ENCODE results near the gene LYSMD2.

LYSMD2 gene

DNA sequence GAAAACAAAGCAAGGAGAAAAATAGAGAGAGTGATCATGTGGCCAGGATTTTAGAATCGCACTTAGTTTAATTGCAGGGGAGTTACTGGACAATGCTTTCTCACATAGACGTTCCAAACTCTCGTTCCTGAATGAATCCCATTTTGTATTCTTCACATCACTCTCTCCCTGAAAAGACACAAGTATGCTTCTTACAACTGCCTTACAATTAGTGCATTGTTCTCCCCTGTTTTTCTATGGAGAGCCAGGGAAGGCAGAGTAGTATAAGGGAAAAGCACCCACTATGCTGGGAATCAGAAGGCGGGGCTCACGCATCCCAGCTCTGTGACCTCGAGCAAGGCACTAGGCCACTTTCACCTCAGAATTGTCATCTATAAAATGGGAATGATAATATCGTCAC, 28.3 kb upstream of the LYSMD2 start:
- H3K79me2 ChIP-seq (ENCODE audit: insufficient read depth, low read length): no peaks in the 10 kb centered on the region
- no peaks in the 10 kb centered on the region for H4K20me1 ChIP-seq (ENCODE audit: insufficient read depth, low read length)
- H3K9ac ChIP-seq (ENCODE audit: low read length): no peak overlapping the region
- no peaks in the 10 kb centered on the region for H3K9me3 ChIP-seq (ENCODE audit: low read length)
- TF ChIP-seq CTCF (IDR thresholded peaks at IDR 0.05; ENCODE audit: low read length) (no peak), EZH2 (IDR thresholded peaks at IDR 0.05; ENCODE audit: borderline replicate concordance, low read length) (no peak)
- H3K9me2 ChIP-seq (ENCODE audit: low read depth, low read length): no peaks in the 10 kb centered on the region
- no peaks in the 10 kb centered on the region for H3F3A ChIP-seq (ENCODE audit: insufficient read depth, low read length)
- no peaks in the 10 kb centered on the region for H3K27me3 ChIP-seq (ENCODE audit: insufficient read depth, low read length)
- H3K36me3 ChIP-seq (ENCODE audit: insufficient read depth, low read length): no peaks in the 10 kb centered on the region
- H3K4me1 ChIP-seq (ENCODE audit: insufficient read depth, low read length, severe bottlenecking): peaks cover 8% of the 10 kb centered on the region
- H2AFZ ChIP-seq (ENCODE audit: low read length): no peak overlapping the region
- H3K4me2 ChIP-seq (ENCODE audit: low read length): no peak overlapping the region
- H3K4me3 ChIP-seq (ENCODE audit: low read depth, low read length, poor library complexity, severe bottlenecking): no peak overlapping the region
- no peak overlapping the region for H3K27ac ChIP-seq (ENCODE audit: low read depth, low read length, poor library complexity, severe bottlenecking)

DNA sequence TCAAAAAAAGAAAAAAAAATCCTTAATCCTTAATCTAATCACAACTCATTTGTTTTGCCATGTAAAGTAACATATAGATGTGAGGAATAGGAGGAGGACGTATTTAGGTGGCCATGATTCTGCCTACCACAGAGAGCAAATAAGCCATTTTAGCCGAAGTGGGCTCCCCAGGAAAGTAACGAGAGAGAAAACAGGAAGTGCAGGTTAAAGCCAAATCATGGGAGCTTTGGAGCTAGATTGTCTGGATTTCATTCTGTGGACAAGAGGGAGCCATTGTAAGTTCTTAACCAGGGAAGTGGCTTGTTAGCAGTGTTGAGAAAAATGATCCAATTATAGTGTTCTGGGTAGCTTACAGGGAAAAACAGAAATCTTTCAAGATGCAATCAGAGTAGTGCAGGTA, 23.4 kb upstream of the LYSMD2 start:
- Histone ChIP-seq H3K4me3 (ENCODE audit: low read depth, low read length, poor library complexity, severe bottlenecking) (no peak overlapping the region), H3K4me2 (ENCODE audit: low read length) (no peak overlapping the region), H2AFZ (ENCODE audit: low read length) (no peak overlapping the region)

GRCh38 chr15:51759557-51760070, 22.2 kb upstream of the LYSMD2 start:
- no peak overlapping the region for H3K4me3 ChIP-seq (ENCODE audit: low read depth, low read length, poor library complexity, severe bottlenecking)

More for the DNA sequence above, 23.4 kb upstream of the LYSMD2 start:
- no peaks in the 10 kb centered on the region for H3K79me2 ChIP-seq (ENCODE audit: insufficient read depth, low read length)
- no peak overlapping the region for H3K27ac ChIP-seq (ENCODE audit: low read depth, low read length, poor library complexity, severe bottlenecking)
- TF ChIP-seq CTCF (IDR thresholded peaks at IDR 0.05; ENCODE audit: low read length) (no peak), EZH2 (IDR thresholded peaks at IDR 0.05; ENCODE audit: borderline replicate concordance, low read length) (no peak)
- no peaks in the 10 kb centered on the region for H3K9me3 ChIP-seq (ENCODE audit: low read length)
- H4K20me1 ChIP-seq (ENCODE audit: insufficient read depth, low read length): no peaks in the 10 kb centered on the region
- H3K9ac ChIP-seq (ENCODE audit: low read length): no peak overlapping the region
- H3K36me3 ChIP-seq (ENCODE audit: insufficient read depth, low read length): no peaks in the 10 kb centered on the region
- H3K9me2 ChIP-seq (ENCODE audit: low read depth, low read length): no peaks in the 10 kb centered on the region
- no peaks in the 10 kb centered on the region for H3K27me3 ChIP-seq (ENCODE audit: insufficient read depth, low read length)
- H3F3A ChIP-seq (ENCODE audit: insufficient read depth, low read length): no peaks in the 10 kb centered on the region
- no peaks in the 10 kb centered on the region for H3K4me1 ChIP-seq (ENCODE audit: insufficient read depth, low read length, severe bottlenecking)

More at GRCh38 chr15:51759557-51760070, 22.2 kb upstream of the LYSMD2 start:
- no peaks in the 10 kb centered on the region for H3K9me2 ChIP-seq (ENCODE audit: low read depth, low read length)
- H3K27me3 ChIP-seq (ENCODE audit: insufficient read depth, low read length): no peaks in the 10 kb centered on the region
- TF ChIP-seq CTCF (IDR thresholded peaks at IDR 0.05; ENCODE audit: low read length) (peak; percentile 60), EZH2 (IDR thresholded peaks at IDR 0.05; ENCODE audit: borderline replicate concordance, low read length) (no peak)
- H3K36me3 ChIP-seq (ENCODE audit: insufficient read depth, low read length): no peaks in the 10 kb centered on the region
- no peaks in the 10 kb centered on the region for H4K20me1 ChIP-seq (ENCODE audit: insufficient read depth, low read length)
- no peaks in the 10 kb centered on the region for H3K4me1 ChIP-seq (ENCODE audit: insufficient read depth, low read length, severe bottlenecking)
- no peak overlapping the region for H2AFZ ChIP-seq (ENCODE audit: low read length)
- no peak overlapping the region for H3K4me2 ChIP-seq (ENCODE audit: low read length)
- no peaks in the 10 kb centered on the region for H3K79me2 ChIP-seq (ENCODE audit: insufficient read depth, low read length)
- no peaks in the 10 kb centered on the region for H3K9me3 ChIP-seq (ENCODE audit: low read length)
- H3K27ac ChIP-seq (ENCODE audit: low read depth, low read length, poor library complexity, severe bottlenecking): no peak overlapping the region
- H3F3A ChIP-seq (ENCODE audit: insufficient read depth, low read length): no peaks in the 10 kb centered on the region
- H3K9ac ChIP-seq (ENCODE audit: low read length): no peak overlapping the region
